ENCODE results near the gene ACO2. TPM values are rescaled to one million over a fixed set of nuclear protein-coding genes. Genes with fewer than 3 reads are reported as not detected.
A peak's percentile ranks its signal among the peaks of the same experiment; 100 is the strongest.

The ACO2 gene
- total RNA-seq, 4 donors from 2014 or later: 115 to 227 (median 132) TPM

DNA sequence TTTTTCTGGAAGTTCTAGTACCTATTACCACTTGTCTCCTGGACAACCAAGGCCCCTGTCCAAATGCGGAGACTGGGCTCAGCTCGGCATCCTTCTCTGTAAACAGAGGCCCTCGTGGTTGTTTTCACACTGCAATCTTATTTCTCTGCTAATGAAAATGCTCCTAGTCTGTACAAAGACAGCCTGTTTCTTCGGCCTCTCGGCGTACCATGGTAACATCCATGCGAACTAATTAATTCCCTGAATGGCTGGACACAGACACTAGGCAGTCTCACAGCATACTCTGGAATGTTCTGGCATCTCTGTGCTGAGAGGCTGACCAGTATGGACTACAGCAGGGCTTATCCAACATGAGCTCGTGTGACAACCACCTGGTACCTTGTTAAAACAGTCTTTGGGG lies 69.7 kb downstream of the ACO2 start:
- Histone ChIP-seq H3K27me3 (no peaks in the 10 kb centered on the region), H3K27ac (peak overlapping the region in 3 of 4 donors; percentile 44 to 74 (median 69)), H3K4me3 (no peak overlapping the region), H3K36me3 (peaks cover 0 to 51% of the 10 kb centered on the region in 2 donors), H3K4me1 (peaks cover 0 to 57% (median 12%) of the 10 kb centered on the region in 3 donors), H3K9me3 (no peaks in the 10 kb centered on the region)
- TF ChIP-seq EP300 (IDR thresholded peaks at IDR 0.05) (no peak), CTCF (IDR thresholded peaks at IDR 0.05) (no peak), POLR2A (IDR thresholded peaks at IDR 0.05) (no peak), POLR2AphosphoS5 (IDR thresholded peaks at IDR 0.05) (no peak)
- ATAC-seq: peak; percentile 50
- 40 to 64% methylated on average over 3 to 7 of the region's 8 CpGs for WGBS, 2 donors (ENCODE audit: low coverage in 1 of 2)

- ATAC-seq: no peak
- Histone ChIP-seq H3K4me3 (no peak overlapping the region), H3K27me3 (no peaks in the 10 kb centered on the region), H3K9me3 (no peaks in the 10 kb centered on the region), H3K36me3 (peaks cover 0 to 45% of the 10 kb centered on the region in 2 donors), H3K4me1 (peaks cover 0 to 58% (median 12%) of the 10 kb centered on the region in 3 donors), H3K27ac (peak overlapping the region in 3 of 4 donors; percentile 44 to 74 (median 69))
- 60 to 70% methylated on average over 5 to 8 of the region's 13 CpGs for WGBS, 2 donors (ENCODE audit: low coverage in 1 of 2)
- no peak for TF ChIP-seq CTCF (IDR thresholded peaks at IDR 0.05)
- no peak for TF ChIP-seq POLR2A (IDR thresholded peaks at IDR 0.05)
- TF ChIP-seq EP300 (IDR thresholded peaks at IDR 0.05): no peak
- TF ChIP-seq POLR2AphosphoS5 (IDR thresholded peaks at IDR 0.05): no peak
Measured at GRCh38 chr22:41539146-41540005, 70.5 kb downstream of the ACO2 start.

DNA sequence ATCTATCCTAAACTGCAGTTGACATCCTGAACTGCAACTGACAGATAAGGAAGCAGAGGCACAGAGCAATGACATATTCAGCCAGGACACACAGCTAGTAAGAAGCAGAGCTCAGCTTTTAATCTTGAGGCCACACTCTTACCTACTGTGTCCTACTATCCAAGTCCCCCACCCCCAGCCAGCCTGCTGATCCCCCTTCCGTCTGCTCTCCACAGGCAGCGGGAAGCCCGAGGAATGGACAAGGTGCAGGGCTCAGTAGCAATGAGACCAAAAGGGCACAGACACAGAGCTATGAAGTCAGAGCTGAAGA lies 71.0 kb downstream of the ACO2 start:
- peaks cover 0 to 63% (median 16%) of the 10 kb centered on the region in 3 donors for H3K4me1 ChIP-seq
- H3K27ac ChIP-seq: peak overlapping the region in 3 of 4 donors; percentile 44 to 74 (median 69)
- ATAC-seq: no peak
- H3K36me3 ChIP-seq: peaks cover 0 to 39% of the 10 kb centered on the region in 2 donors
- no peak overlapping the region for H3K4me3 ChIP-seq
- no peaks in the 10 kb centered on the region for H3K27me3 ChIP-seq
- 100% methylated on average over 1 of the region's 3 CpGs; no CpG with 5 or more reads in 1 of the 2 donors for WGBS, 2 donors (ENCODE audit: low coverage in 1 of 2)
- H3K9me3 ChIP-seq: no peaks in the 10 kb centered on the region
- no peak for TF ChIP-seq EP300 (IDR thresholded peaks at IDR 0.05)
- no peak for TF ChIP-seq POLR2AphosphoS5 (IDR thresholded peaks at IDR 0.05)
- no peak for TF ChIP-seq POLR2A (IDR thresholded peaks at IDR 0.05)
- TF ChIP-seq CTCF (IDR thresholded peaks at IDR 0.05): no peak

DNA sequence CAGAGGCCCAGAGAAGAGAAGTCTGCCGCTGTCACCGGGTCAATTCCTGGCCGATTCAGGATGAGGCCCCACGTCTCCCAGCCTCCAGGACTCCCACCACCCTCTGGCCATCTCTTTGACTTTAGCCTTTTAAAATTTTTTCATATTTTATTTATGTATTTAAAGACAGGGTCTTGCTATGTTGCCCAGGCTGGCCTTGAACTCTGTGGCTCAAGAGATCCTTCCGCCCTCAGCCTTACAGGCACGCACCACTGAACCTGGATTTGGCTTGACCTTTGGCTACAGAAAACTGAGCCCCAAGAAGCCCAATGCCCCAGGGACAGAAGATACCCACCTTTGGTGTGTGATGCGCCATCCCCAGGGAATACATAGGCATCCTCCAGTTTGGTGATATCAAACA lies 71.4 kb downstream of the ACO2 start:
- 68 to 81% methylated on average over 3 to 7 of the region's 7 CpGs for WGBS, 2 donors (ENCODE audit: low coverage in 1 of 2)
- ATAC-seq: no peak
- no peak for TF ChIP-seq EP300 (IDR thresholded peaks at IDR 0.05)
- no peak for TF ChIP-seq CTCF (IDR thresholded peaks at IDR 0.05)
- no peak for TF ChIP-seq POLR2AphosphoS5 (IDR thresholded peaks at IDR 0.05)
- TF ChIP-seq POLR2A (IDR thresholded peaks at IDR 0.05): no peak
- Histone ChIP-seq H3K36me3 (peaks cover 0 to 37% of the 10 kb centered on the region in 2 donors), H3K9me3 (no peaks in the 10 kb centered on the region), H3K27me3 (no peaks in the 10 kb centered on the region), H3K4me1 (peaks cover 0 to 67% (median 19%) of the 10 kb centered on the region in 3 donors), H3K4me3 (no peak overlapping the region), H3K27ac (peak overlapping the region in 3 of 4 donors; percentile 44 to 74 (median 69))

DNA sequence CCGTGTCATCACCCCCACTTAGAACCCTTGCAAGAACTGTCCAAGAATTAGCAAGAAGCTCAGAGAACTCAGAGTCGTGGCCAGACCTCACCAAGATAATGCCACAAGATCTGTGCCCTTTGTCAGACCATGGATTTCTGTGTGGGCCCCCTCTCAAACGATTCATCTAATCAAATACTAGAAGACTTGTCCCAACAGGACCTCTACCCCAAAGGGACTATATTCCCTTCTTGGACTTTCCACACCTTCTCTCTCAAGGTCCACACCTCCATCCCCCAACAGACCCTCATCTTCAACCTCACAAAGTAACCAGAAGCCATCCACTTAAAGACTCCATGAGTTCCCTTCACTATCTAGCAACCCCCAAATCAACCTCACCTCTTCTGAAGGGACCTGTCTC lies 72.6 kb downstream of the ACO2 start:
- Histone ChIP-seq H3K4me3 (no peak overlapping the region), H3K4me1 (peaks cover 0 to 70% (median 19%) of the 10 kb centered on the region in 3 donors), H3K27me3 (no peaks in the 10 kb centered on the region), H3K9me3 (no peaks in the 10 kb centered on the region), H3K27ac (peak overlapping the region in 2 of 4 donors; percentile 21 to 24), H3K36me3 (peaks cover 0 to 37% of the 10 kb centered on the region in 2 donors)
- 62 to 80% methylated on average over 2 to 3 of the region's 3 CpGs for WGBS, 2 donors (ENCODE audit: low coverage in 1 of 2)
- TF ChIP-seq POLR2AphosphoS5 (IDR thresholded peaks at IDR 0.05): no peak
- no peak for TF ChIP-seq EP300 (IDR thresholded peaks at IDR 0.05)
- TF ChIP-seq POLR2A (IDR thresholded peaks at IDR 0.05): no peak
- no peak for TF ChIP-seq CTCF (IDR thresholded peaks at IDR 0.05)
- ATAC-seq: no peak
